Neural cell (in vitro differentiated cells): ENCODE results near the gene FBLN2. TPM values are rescaled to one million over a fixed set of nuclear protein-coding genes. Genes with fewer than 3 reads are reported as not detected.

Experiments
- H2AFZ ChIP-seq: fragments of 200-600, 300-800 bp; sonication (generic), shearing (Covaris generic); 2 replicates; pipeline ENCODE4 v1.6.0; 2014; ENCODE audit warnings: low read depth, mild to moderate bottlenecking, antibody characterized with exemption, low read length, moderate library complexity
- H3F3A ChIP-seq: fragments of 200-600 bp; shearing (Covaris generic); 2 replicates; pipeline ENCODE4 v1.6.1; 2016; ENCODE audit warnings: mild to moderate bottlenecking, moderate library complexity, mixed read lengths, antibody characterized with exemption, low read length; ENCODE audit not compliant: insufficient read depth, poor library complexity, severe bottlenecking
- H3K27ac ChIP-seq: fragments of 200-600, 300-800 bp; sonication (generic), shearing (Covaris generic); 2 replicates; pipeline ENCODE4 v1.5.1; 2014; ENCODE audit warnings: mild to moderate bottlenecking, low read length, moderate library complexity
- H3K27me3 ChIP-seq: fragments of 300-800, 200-600 bp; sonication (generic), shearing (Covaris generic); 2 replicates; pipeline ENCODE4 v1.6.0; 2014; ENCODE audit warnings: mild to moderate bottlenecking, low read depth, low read length, moderate library complexity; ENCODE audit not compliant: insufficient read depth
- H3K36me3 ChIP-seq: fragments of 300-800, 200-600 bp; sonication (generic), shearing (Covaris generic); 2 replicates; pipeline ENCODE4 v1.5.1; 2014; ENCODE audit warnings: mild to moderate bottlenecking, antibody characterized with exemption, low read length, moderate library complexity; ENCODE audit not compliant: insufficient read depth
- H3K4me2 ChIP-seq: fragments of 300-800, 200-600 bp; sonication (generic), shearing (Covaris generic); 2 replicates; pipeline ENCODE4 v1.6.0; 2014; ENCODE audit warnings: mild to moderate bottlenecking, low read length
- H3K4me3 ChIP-seq: fragments of 300-800, 200-600 bp; sonication (generic), shearing (Covaris generic); 2 replicates; pipeline ENCODE4 v1.5.1; 2014; ENCODE audit warnings: mild to moderate bottlenecking, low read length, moderate library complexity
- H3K79me2 ChIP-seq: fragments of 200-600 bp; shearing (Covaris generic); replicated peaks from 2 replicates; pipeline ENCODE4 v1.6.0; 2014; ENCODE audit warnings: mild to moderate bottlenecking, low read length, moderate library complexity; ENCODE audit not compliant: insufficient read depth
- H3K9ac ChIP-seq: fragments of 300-800, 200-600 bp; sonication (generic), shearing (Covaris generic); 2 replicates; pipeline ENCODE4 v1.6.1; 2016; ENCODE audit warnings: mild to moderate bottlenecking, low read length, mixed read lengths
- H3K9me2 ChIP-seq: fragments of 200-600 bp; shearing (Covaris generic); 2 replicates; pipeline ENCODE4 v1.6.1; 2016; ENCODE audit warnings: mild to moderate bottlenecking, low read length, mixed read lengths; ENCODE audit not compliant: insufficient read depth
- H3K9me3 ChIP-seq: fragments of 200-600, 300-800 bp; sonication (generic), shearing (Covaris generic); 2 replicates; pipeline ENCODE4 v1.6.1; 2016; ENCODE audit warnings: mild to moderate bottlenecking, mixed run types, low read length, moderate library complexity, mixed read lengths
- H4K20me1 ChIP-seq: fragments of 200-600 bp; shearing (Covaris generic); 2 replicates; pipeline ENCODE4 v1.6.1; 2016; ENCODE audit warnings: mild to moderate bottlenecking, mixed run types; ENCODE audit not compliant: insufficient read depth
- EP300 ChIP-seq: fragments of 450-650 bp; conservative IDR thresholded peaks from 2 replicates; pipeline ENCODE4 v1.6.1; 2014; ENCODE audit warnings: antibody characterized with exemption, mild to moderate bottlenecking, moderate library complexity; ENCODE audit not compliant: poor library complexity, severe bottlenecking
- EZH2 ChIP-seq: fragments of 200-600, 300-800 bp; shearing (Covaris generic), sonication (generic); IDR thresholded peaks from 2 replicates; pipeline ENCODE4 v1.6.1; 2014; ENCODE audit warnings: antibody characterized with exemption, low read length, borderline replicate concordance, mild to moderate bottlenecking; ENCODE audit not compliant: insufficient read depth, poor library complexity, severe bottlenecking
- MXI1 ChIP-seq: fragments of 450-650 bp; conservative IDR thresholded peaks from 2 replicates; pipeline ENCODE4 v1.6.1; 2014; ENCODE audit warnings: antibody characterized with exemption, mild to moderate bottlenecking; ENCODE audit not compliant: poor library complexity, severe bottlenecking
- POLR2AphosphoS5 ChIP-seq: IDR thresholded peaks from 2 replicates; pipeline ENCODE4 v1.6.1; 2012
- RAD21 ChIP-seq: fragments of 450-650 bp; conservative IDR thresholded peaks from 2 replicates; pipeline ENCODE4 v1.6.1; 2014; ENCODE audit warnings: antibody characterized with exemption, mild to moderate bottlenecking, moderate library complexity
- SMC3 ChIP-seq: fragments of 450-650 bp; conservative IDR thresholded peaks from 2 replicates; pipeline ENCODE4 v1.6.1; 2014; ENCODE audit warnings: antibody characterized with exemption, mild to moderate bottlenecking, moderate library complexity; ENCODE audit not compliant: poor library complexity
- TAF1 ChIP-seq: IDR thresholded peaks from 2 replicates; pipeline ENCODE4 v1.6.1; 2012; ENCODE audit warnings: low read depth
- polyA plus RNA-seq: library from polyadenylated mRNA; depleted of rRNA; stranded (reverse); fragments of >200 nt; gene quantifications from 2 replicates; pipeline ENCODE4 v1.2.3, GENCODE V29; 2014
- TF ChIP-seq, protein P1 (sequence below): IDR thresholded peaks from 2 replicates; pipeline ENCODE4 v1.6.1; 2012; ENCODE audit warnings: borderline replicate concordance
- TF ChIP-seq, protein P2 (sequence below): fragments of 450-650 bp; IDR thresholded peaks from 2 replicates; pipeline ENCODE4 v1.5.1; 2014; ENCODE audit warnings: antibody characterized with exemption, mild to moderate bottlenecking, moderate library complexity; ENCODE audit not compliant: poor library complexity, severe bottlenecking

Gene FBLN2
- polyA plus RNA-seq, 1 donor from 2014 or later: 0.37 TPM

DNA sequence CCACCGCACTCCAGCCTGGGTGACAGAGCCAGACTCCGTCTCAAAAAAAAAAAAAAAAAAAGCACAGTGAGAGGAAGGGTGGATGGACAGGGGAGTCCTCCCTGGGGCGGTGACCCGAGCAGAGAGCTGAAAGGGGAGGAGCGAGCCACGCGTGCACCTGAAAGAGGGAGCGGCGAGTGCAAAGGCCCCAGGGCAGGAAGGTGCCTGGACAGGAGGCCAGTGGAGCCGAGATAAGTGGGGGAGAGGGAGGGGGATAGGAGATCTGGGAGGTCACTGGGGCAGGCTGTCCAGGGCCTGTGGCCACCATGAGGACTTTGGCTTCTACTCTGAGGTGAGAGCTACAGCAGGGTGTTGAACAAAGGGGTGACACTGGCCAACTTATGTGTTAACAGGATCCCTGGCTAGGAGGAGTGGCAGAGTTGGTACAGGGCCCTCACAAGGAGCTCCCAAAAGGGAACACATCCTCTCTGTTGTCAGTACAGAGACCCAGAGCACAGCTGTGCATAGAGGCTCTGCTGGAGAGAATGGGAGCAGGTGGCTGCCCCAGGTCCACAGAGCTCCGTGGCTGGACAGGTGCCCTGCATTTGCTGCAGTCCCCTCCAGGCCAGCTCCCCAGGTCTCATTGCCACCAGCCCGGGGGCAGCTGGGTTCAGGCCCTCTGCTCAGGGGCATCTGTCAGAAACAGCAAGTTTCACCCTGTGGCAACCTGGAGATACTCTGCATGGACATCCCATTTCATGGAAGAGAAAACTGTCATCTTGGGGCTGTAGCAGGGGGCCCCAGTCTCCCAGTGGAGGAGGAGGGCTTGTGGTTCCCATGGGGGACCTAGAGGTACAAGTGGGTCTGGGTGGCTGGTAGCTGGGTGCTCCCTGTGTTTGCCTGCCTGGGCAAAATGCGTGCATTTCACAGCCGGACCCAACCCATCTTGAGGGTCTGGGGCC is 28.5 kb downstream of the FBLN2 start:
- Histone ChIP-seq H3K36me3 (no peaks in the 10 kb centered on the region), H3K27me3 (no peaks in the 10 kb centered on the region), H4K20me1 (no peaks in the 10 kb centered on the region), H3K9me2 (no peaks in the 10 kb centered on the region), H3K4me3 (no peak overlapping the region), H3K9me3 (no peaks in the 10 kb centered on the region), H3K79me2 (no peaks in the 10 kb centered on the region), H3K4me2 (no peak overlapping the region), H3K27ac (no peak overlapping the region), H3F3A (no peaks in the 10 kb centered on the region), H2AFZ (no peak overlapping the region), H3K9ac (no peak overlapping the region)
- no peak for TF ChIP-seq POLR2AphosphoS5
- no peak for TF ChIP-seq EP300
- TF ChIP-seq, protein P1, sequence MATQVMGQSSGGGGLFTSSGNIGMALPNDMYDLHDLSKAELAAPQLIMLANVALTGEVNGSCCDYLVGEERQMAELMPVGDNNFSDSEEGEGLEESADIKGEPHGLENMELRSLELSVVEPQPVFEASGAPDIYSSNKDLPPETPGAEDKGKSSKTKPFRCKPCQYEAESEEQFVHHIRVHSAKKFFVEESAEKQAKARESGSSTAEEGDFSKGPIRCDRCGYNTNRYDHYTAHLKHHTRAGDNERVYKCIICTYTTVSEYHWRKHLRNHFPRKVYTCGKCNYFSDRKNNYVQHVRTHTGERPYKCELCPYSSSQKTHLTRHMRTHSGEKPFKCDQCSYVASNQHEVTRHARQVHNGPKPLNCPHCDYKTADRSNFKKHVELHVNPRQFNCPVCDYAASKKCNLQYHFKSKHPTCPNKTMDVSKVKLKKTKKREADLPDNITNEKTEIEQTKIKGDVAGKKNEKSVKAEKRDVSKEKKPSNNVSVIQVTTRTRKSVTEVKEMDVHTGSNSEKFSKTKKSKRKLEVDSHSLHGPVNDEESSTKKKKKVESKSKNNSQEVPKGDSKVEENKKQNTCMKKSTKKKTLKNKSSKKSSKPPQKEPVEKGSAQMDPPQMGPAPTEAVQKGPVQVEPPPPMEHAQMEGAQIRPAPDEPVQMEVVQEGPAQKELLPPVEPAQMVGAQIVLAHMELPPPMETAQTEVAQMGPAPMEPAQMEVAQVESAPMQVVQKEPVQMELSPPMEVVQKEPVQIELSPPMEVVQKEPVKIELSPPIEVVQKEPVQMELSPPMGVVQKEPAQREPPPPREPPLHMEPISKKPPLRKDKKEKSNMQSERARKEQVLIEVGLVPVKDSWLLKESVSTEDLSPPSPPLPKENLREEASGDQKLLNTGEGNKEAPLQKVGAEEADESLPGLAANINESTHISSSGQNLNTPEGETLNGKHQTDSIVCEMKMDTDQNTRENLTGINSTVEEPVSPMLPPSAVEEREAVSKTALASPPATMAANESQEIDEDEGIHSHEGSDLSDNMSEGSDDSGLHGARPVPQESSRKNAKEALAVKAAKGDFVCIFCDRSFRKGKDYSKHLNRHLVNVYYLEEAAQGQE: no peak
- TF ChIP-seq SMC3: no peak
- TF ChIP-seq, protein P2, sequence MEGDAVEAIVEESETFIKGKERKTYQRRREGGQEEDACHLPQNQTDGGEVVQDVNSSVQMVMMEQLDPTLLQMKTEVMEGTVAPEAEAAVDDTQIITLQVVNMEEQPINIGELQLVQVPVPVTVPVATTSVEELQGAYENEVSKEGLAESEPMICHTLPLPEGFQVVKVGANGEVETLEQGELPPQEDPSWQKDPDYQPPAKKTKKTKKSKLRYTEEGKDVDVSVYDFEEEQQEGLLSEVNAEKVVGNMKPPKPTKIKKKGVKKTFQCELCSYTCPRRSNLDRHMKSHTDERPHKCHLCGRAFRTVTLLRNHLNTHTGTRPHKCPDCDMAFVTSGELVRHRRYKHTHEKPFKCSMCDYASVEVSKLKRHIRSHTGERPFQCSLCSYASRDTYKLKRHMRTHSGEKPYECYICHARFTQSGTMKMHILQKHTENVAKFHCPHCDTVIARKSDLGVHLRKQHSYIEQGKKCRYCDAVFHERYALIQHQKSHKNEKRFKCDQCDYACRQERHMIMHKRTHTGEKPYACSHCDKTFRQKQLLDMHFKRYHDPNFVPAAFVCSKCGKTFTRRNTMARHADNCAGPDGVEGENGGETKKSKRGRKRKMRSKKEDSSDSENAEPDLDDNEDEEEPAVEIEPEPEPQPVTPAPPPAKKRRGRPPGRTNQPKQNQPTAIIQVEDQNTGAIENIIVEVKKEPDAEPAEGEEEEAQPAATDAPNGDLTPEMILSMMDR: no peak
- no peak for TF ChIP-seq EZH2
- TF ChIP-seq TAF1: no peak
- no peak for TF ChIP-seq RAD21
- no peak for TF ChIP-seq MXI1

DNA sequence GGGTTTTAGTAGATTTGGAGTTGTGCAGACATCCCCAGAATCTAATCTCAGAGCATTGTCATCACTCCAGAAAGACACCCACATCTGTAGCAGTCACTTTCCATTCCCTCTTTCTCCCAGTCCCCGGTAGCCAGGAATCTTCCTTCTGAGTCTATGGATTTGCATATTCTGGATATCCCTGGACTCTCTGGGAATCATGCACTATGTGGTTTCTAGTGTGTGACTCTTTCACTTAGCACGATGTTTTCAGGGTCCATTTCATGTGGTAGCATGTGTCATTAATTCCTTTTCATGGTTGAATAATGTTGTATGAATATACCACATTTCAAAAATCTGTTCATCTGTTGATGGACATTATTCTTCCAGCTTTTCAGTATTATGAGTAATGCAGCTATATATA is 29.3 kb downstream of the FBLN2 start:
- Histone ChIP-seq H3K4me2 (no peak overlapping the region), H3K9me2 (no peaks in the 10 kb centered on the region), H3K9ac (no peak overlapping the region), H4K20me1 (no peaks in the 10 kb centered on the region), H3K27ac (no peak overlapping the region), H3K9me3 (no peaks in the 10 kb centered on the region), H3K27me3 (no peaks in the 10 kb centered on the region), H3K4me3 (no peak overlapping the region), H3F3A (no peaks in the 10 kb centered on the region), H3K79me2 (no peaks in the 10 kb centered on the region), H3K36me3 (no peaks in the 10 kb centered on the region), H2AFZ (no peak overlapping the region)
- TF ChIP-seq EZH2 (no peak), TAF1 (no peak), MXI1 (no peak), EP300 (no peak), POLR2AphosphoS5 (no peak), SMC3 (no peak), RAD21 (no peak)
- TF ChIP-seq, protein P2: no peak
- TF ChIP-seq, protein P1: no peak
